Neural cell (in vitro differentiated cells): ENCODE results near the gene FRMD4A. TPM values are rescaled to one million over a fixed set of nuclear protein-coding genes. Genes with fewer than 3 reads are reported as not detected.

Experiments
- H2AFZ ChIP-seq: fragments of 200-600, 300-800 bp; sonication (generic), shearing (Covaris generic); 2 replicates; pipeline ENCODE4 v1.6.0; 2014; ENCODE audit warnings: low read depth, mild to moderate bottlenecking, antibody characterized with exemption, low read length, moderate library complexity
- H3F3A ChIP-seq: fragments of 200-600 bp; shearing (Covaris generic); 2 replicates; pipeline ENCODE4 v1.6.1; 2016; ENCODE audit warnings: mild to moderate bottlenecking, moderate library complexity, mixed read lengths, antibody characterized with exemption, low read length; ENCODE audit not compliant: insufficient read depth, poor library complexity, severe bottlenecking
- H3K27ac ChIP-seq: fragments of 200-600, 300-800 bp; sonication (generic), shearing (Covaris generic); 2 replicates; pipeline ENCODE4 v1.5.1; 2014; ENCODE audit warnings: mild to moderate bottlenecking, low read length, moderate library complexity
- H3K27me3 ChIP-seq: fragments of 300-800, 200-600 bp; sonication (generic), shearing (Covaris generic); 2 replicates; pipeline ENCODE4 v1.6.0; 2014; ENCODE audit warnings: mild to moderate bottlenecking, low read depth, low read length, moderate library complexity; ENCODE audit not compliant: insufficient read depth
- H3K36me3 ChIP-seq: fragments of 300-800, 200-600 bp; sonication (generic), shearing (Covaris generic); 2 replicates; pipeline ENCODE4 v1.5.1; 2014; ENCODE audit warnings: mild to moderate bottlenecking, antibody characterized with exemption, low read length, moderate library complexity; ENCODE audit not compliant: insufficient read depth
- H3K4me2 ChIP-seq: fragments of 300-800, 200-600 bp; sonication (generic), shearing (Covaris generic); 2 replicates; pipeline ENCODE4 v1.6.0; 2014; ENCODE audit warnings: mild to moderate bottlenecking, low read length
- H3K4me3 ChIP-seq: fragments of 300-800, 200-600 bp; sonication (generic), shearing (Covaris generic); 2 replicates; pipeline ENCODE4 v1.5.1; 2014; ENCODE audit warnings: mild to moderate bottlenecking, low read length, moderate library complexity
- H3K79me2 ChIP-seq: fragments of 200-600 bp; shearing (Covaris generic); replicated peaks from 2 replicates; pipeline ENCODE4 v1.6.0; 2014; ENCODE audit warnings: mild to moderate bottlenecking, low read length, moderate library complexity; ENCODE audit not compliant: insufficient read depth
- H3K9ac ChIP-seq: fragments of 300-800, 200-600 bp; sonication (generic), shearing (Covaris generic); 2 replicates; pipeline ENCODE4 v1.6.1; 2016; ENCODE audit warnings: mild to moderate bottlenecking, low read length, mixed read lengths
- H3K9me2 ChIP-seq: fragments of 200-600 bp; shearing (Covaris generic); 2 replicates; pipeline ENCODE4 v1.6.1; 2016; ENCODE audit warnings: mild to moderate bottlenecking, low read length, mixed read lengths; ENCODE audit not compliant: insufficient read depth
- H3K9me3 ChIP-seq: fragments of 200-600, 300-800 bp; sonication (generic), shearing (Covaris generic); 2 replicates; pipeline ENCODE4 v1.6.1; 2016; ENCODE audit warnings: mild to moderate bottlenecking, mixed run types, low read length, moderate library complexity, mixed read lengths
- H4K20me1 ChIP-seq: fragments of 200-600 bp; shearing (Covaris generic); 2 replicates; pipeline ENCODE4 v1.6.1; 2016; ENCODE audit warnings: mild to moderate bottlenecking, mixed run types; ENCODE audit not compliant: insufficient read depth
- EP300 ChIP-seq: fragments of 450-650 bp; conservative IDR thresholded peaks from 2 replicates; pipeline ENCODE4 v1.6.1; 2014; ENCODE audit warnings: antibody characterized with exemption, mild to moderate bottlenecking, moderate library complexity; ENCODE audit not compliant: poor library complexity, severe bottlenecking
- EZH2 ChIP-seq: fragments of 200-600, 300-800 bp; shearing (Covaris generic), sonication (generic); IDR thresholded peaks from 2 replicates; pipeline ENCODE4 v1.6.1; 2014; ENCODE audit warnings: antibody characterized with exemption, low read length, borderline replicate concordance, mild to moderate bottlenecking; ENCODE audit not compliant: insufficient read depth, poor library complexity, severe bottlenecking
- MXI1 ChIP-seq: fragments of 450-650 bp; conservative IDR thresholded peaks from 2 replicates; pipeline ENCODE4 v1.6.1; 2014; ENCODE audit warnings: antibody characterized with exemption, mild to moderate bottlenecking; ENCODE audit not compliant: poor library complexity, severe bottlenecking
- POLR2AphosphoS5 ChIP-seq: IDR thresholded peaks from 2 replicates; pipeline ENCODE4 v1.6.1; 2012
- RAD21 ChIP-seq: fragments of 450-650 bp; conservative IDR thresholded peaks from 2 replicates; pipeline ENCODE4 v1.6.1; 2014; ENCODE audit warnings: antibody characterized with exemption, mild to moderate bottlenecking, moderate library complexity
- SMC3 ChIP-seq: fragments of 450-650 bp; conservative IDR thresholded peaks from 2 replicates; pipeline ENCODE4 v1.6.1; 2014; ENCODE audit warnings: antibody characterized with exemption, mild to moderate bottlenecking, moderate library complexity; ENCODE audit not compliant: poor library complexity
- TAF1 ChIP-seq: IDR thresholded peaks from 2 replicates; pipeline ENCODE4 v1.6.1; 2012; ENCODE audit warnings: low read depth
- polyA plus RNA-seq: library from polyadenylated mRNA; depleted of rRNA; stranded (reverse); fragments of >200 nt; gene quantifications from 2 replicates; pipeline ENCODE4 v1.2.3, GENCODE V29; 2014
- TF ChIP-seq, protein P1 (sequence below): fragments of 450-650 bp; IDR thresholded peaks from 2 replicates; pipeline ENCODE4 v1.5.1; 2014; ENCODE audit warnings: antibody characterized with exemption, mild to moderate bottlenecking, moderate library complexity; ENCODE audit not compliant: poor library complexity, severe bottlenecking
- TF ChIP-seq, protein P2 (sequence below): IDR thresholded peaks from 2 replicates; pipeline ENCODE4 v1.6.1; 2012; ENCODE audit warnings: borderline replicate concordance

FRMD4A gene
- polyA plus RNA-seq, 1 donor from 2014 or later: 36.5 TPM

DNA sequence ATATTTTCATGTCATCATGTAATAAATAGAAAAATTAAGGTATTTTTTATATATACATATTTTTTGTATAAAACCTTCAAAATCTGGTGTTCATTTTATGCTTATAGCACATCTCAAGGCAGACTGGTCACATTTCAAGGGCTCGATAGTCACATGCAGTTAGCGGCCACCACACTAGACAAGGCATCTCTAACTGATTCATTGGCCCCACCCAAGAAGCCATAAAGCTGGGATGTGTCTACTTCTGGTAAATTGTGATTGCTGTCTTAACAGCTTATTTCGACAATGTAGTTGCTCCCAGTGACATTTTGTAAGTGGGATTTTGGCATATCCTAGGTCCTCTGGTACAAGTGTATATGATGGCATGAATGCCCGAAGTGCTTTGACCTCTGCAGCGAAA lies 168.7 kb downstream of the FRMD4A start:
- TF ChIP-seq, protein P1, sequence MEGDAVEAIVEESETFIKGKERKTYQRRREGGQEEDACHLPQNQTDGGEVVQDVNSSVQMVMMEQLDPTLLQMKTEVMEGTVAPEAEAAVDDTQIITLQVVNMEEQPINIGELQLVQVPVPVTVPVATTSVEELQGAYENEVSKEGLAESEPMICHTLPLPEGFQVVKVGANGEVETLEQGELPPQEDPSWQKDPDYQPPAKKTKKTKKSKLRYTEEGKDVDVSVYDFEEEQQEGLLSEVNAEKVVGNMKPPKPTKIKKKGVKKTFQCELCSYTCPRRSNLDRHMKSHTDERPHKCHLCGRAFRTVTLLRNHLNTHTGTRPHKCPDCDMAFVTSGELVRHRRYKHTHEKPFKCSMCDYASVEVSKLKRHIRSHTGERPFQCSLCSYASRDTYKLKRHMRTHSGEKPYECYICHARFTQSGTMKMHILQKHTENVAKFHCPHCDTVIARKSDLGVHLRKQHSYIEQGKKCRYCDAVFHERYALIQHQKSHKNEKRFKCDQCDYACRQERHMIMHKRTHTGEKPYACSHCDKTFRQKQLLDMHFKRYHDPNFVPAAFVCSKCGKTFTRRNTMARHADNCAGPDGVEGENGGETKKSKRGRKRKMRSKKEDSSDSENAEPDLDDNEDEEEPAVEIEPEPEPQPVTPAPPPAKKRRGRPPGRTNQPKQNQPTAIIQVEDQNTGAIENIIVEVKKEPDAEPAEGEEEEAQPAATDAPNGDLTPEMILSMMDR: no peak
- no peak for TF ChIP-seq TAF1
- no peak for TF ChIP-seq RAD21
- no peak for TF ChIP-seq POLR2AphosphoS5
- no peak for TF ChIP-seq EP300
- TF ChIP-seq, protein P2, sequence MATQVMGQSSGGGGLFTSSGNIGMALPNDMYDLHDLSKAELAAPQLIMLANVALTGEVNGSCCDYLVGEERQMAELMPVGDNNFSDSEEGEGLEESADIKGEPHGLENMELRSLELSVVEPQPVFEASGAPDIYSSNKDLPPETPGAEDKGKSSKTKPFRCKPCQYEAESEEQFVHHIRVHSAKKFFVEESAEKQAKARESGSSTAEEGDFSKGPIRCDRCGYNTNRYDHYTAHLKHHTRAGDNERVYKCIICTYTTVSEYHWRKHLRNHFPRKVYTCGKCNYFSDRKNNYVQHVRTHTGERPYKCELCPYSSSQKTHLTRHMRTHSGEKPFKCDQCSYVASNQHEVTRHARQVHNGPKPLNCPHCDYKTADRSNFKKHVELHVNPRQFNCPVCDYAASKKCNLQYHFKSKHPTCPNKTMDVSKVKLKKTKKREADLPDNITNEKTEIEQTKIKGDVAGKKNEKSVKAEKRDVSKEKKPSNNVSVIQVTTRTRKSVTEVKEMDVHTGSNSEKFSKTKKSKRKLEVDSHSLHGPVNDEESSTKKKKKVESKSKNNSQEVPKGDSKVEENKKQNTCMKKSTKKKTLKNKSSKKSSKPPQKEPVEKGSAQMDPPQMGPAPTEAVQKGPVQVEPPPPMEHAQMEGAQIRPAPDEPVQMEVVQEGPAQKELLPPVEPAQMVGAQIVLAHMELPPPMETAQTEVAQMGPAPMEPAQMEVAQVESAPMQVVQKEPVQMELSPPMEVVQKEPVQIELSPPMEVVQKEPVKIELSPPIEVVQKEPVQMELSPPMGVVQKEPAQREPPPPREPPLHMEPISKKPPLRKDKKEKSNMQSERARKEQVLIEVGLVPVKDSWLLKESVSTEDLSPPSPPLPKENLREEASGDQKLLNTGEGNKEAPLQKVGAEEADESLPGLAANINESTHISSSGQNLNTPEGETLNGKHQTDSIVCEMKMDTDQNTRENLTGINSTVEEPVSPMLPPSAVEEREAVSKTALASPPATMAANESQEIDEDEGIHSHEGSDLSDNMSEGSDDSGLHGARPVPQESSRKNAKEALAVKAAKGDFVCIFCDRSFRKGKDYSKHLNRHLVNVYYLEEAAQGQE: no peak
- TF ChIP-seq EZH2: no peak
- TF ChIP-seq SMC3: no peak
- no peak for TF ChIP-seq MXI1
- peaks cover 10% of the 10 kb centered on the region for H3K36me3 ChIP-seq
- H3K9me2 ChIP-seq: no peaks in the 10 kb centered on the region
- H2AFZ ChIP-seq: no peak overlapping the region
- no peak overlapping the region for H3K27ac ChIP-seq
- no peak overlapping the region for H3K9ac ChIP-seq
- H4K20me1 ChIP-seq: no peaks in the 10 kb centered on the region
- H3K4me3 ChIP-seq: no peak overlapping the region
- no peak overlapping the region for H3K4me2 ChIP-seq
- peaks cover 13% of the 10 kb centered on the region for H3K79me2 ChIP-seq
- no peaks in the 10 kb centered on the region for H3F3A ChIP-seq
- H3K9me3 ChIP-seq: peaks cover 9% of the 10 kb centered on the region
- no peaks in the 10 kb centered on the region for H3K27me3 ChIP-seq

DNA sequence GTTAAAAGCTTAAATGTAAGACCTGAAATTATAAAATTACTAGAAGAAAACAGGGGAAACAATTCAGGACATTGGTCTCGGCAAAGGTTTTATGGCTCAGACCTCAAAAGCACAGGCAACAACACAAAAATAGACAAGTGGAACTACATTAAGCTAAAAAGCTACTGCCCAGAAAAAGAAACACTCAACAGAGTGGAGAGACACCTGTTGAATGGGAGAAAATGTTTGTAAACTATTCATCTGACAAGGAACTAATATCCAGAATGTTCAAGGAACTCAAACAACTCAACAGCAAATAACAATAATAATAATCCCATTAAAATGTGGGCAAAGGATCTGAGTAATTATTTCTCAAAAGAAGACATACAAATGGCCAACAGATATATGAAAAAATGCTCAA lies 170.4 kb downstream of the FRMD4A start:
- Histone ChIP-seq H3K79me2 (peaks cover 3% of the 10 kb centered on the region), H3K9me2 (no peaks in the 10 kb centered on the region), H3K4me3 (no peak overlapping the region), H3K36me3 (peaks cover 10% of the 10 kb centered on the region), H3K27me3 (no peaks in the 10 kb centered on the region), H3K27ac (no peak overlapping the region), H4K20me1 (no peaks in the 10 kb centered on the region), H3K4me2 (no peak overlapping the region), H3K9ac (no peak overlapping the region), H3F3A (no peaks in the 10 kb centered on the region), H2AFZ (no peak overlapping the region), H3K9me3 (peaks cover 9% of the 10 kb centered on the region)
- no peak for TF ChIP-seq SMC3
- no peak for TF ChIP-seq MXI1
- no peak for TF ChIP-seq RAD21
- TF ChIP-seq POLR2AphosphoS5: no peak
- no peak for TF ChIP-seq EP300
- TF ChIP-seq, protein P1: no peak
- TF ChIP-seq EZH2: no peak
- TF ChIP-seq, protein P2: no peak
- TF ChIP-seq TAF1: no peak
